Astrocyte (in vitro differentiated cells and primary cell): ENCODE results near the gene PREX1. TPM values are rescaled to one million over a fixed set of nuclear protein-coding genes. Genes with fewer than 3 reads are reported as not detected.

Experiments
- DNase-seq: peaks from one replicate; pipeline ENCODE4 v3.0.0-alpha.2; 2010; ENCODE audit warnings: low read depth
- FAIRE-seq: peaks from 2 replicates; lab custom pipeline; 2011; peaks lifted over from hg19 to GRCh38; lab: Jason Lieb, UNC
- H2AFZ ChIP-seq: 2 replicates; pipeline ENCODE4 v1.6.0; 2012; ENCODE audit warnings: low read depth, low read length, inconsistent platforms
- H3K27ac ChIP-seq: 2 replicates; pipeline ENCODE4 v1.5.1; 2011; ENCODE audit warnings: low read depth, low read length, inconsistent platforms
- H3K27me3 ChIP-seq: 2 replicates; pipeline ENCODE4 v1.6.0; 2011; ENCODE audit warnings: low read length, inconsistent platforms; ENCODE audit not compliant: insufficient read depth
- H3K36me3 ChIP-seq: 2 replicates; pipeline ENCODE4 v1.5.1; 2011; ENCODE audit warnings: low read length, inconsistent platforms; ENCODE audit not compliant: insufficient read depth
- H3K4me1 ChIP-seq: 2 replicates; pipeline ENCODE4 v1.5.1; 2011; ENCODE audit warnings: low read length, inconsistent platforms; ENCODE audit not compliant: insufficient read depth
- H3K4me2 ChIP-seq: 2 replicates; pipeline ENCODE4 v1.6.0; 2012; ENCODE audit warnings: low read length, inconsistent platforms
- H3K4me3 ChIP-seq: 2 replicates; pipeline ENCODE4 v1.5.1; 2011; ENCODE audit warnings: low read depth, mild to moderate bottlenecking, low read length, inconsistent platforms; ENCODE audit not compliant: insufficient read depth
- H3K79me2 ChIP-seq: 2 replicates; pipeline ENCODE4 v1.6.0; 2012; ENCODE audit warnings: mild to moderate bottlenecking, low read length, inconsistent platforms; ENCODE audit not compliant: insufficient read depth
- H3K9ac ChIP-seq: 2 replicates; pipeline ENCODE4 v1.6.0; 2012; ENCODE audit warnings: mild to moderate bottlenecking, low read length, inconsistent platforms
- H3K9me3 ChIP-seq: 2 replicates; pipeline ENCODE4 v1.5.1; 2012; ENCODE audit warnings: low read depth, mild to moderate bottlenecking, low read length, inconsistent platforms; ENCODE audit not compliant: insufficient read depth
- H4K20me1 ChIP-seq: 2 replicates; pipeline ENCODE4 v1.6.0; 2012; ENCODE audit warnings: low read length, inconsistent platforms; ENCODE audit not compliant: insufficient read depth
- H3K27ac Mint-ChIP-seq: one replicate; pipeline ENCODE4 v1.8.0; 2021; ENCODE audit warnings: mild to moderate bottlenecking, mixed read lengths; ENCODE audit not compliant: unreplicated experiment
- H3K27me3 Mint-ChIP-seq: one replicate; pipeline ENCODE4 v1.8.0; 2021; ENCODE audit warnings: low read depth, mixed read lengths; ENCODE audit not compliant: unreplicated experiment
- H3K36me3 Mint-ChIP-seq: one replicate; pipeline ENCODE4 v1.8.0; 2021; ENCODE audit warnings: low read depth, mixed read lengths; ENCODE audit not compliant: unreplicated experiment
- H3K4me1 Mint-ChIP-seq: one replicate; pipeline ENCODE4 v1.8.0; 2021; ENCODE audit warnings: low read depth, mixed read lengths; ENCODE audit not compliant: unreplicated experiment
- H3K4me3 Mint-ChIP-seq: one replicate; pipeline ENCODE4 v1.8.0; 2021; ENCODE audit warnings: mild to moderate bottlenecking, moderate library complexity, mixed read lengths; ENCODE audit not compliant: unreplicated experiment
- H3K9me3 Mint-ChIP-seq: one replicate; pipeline ENCODE4 v1.8.0; 2021; ENCODE audit warnings: mild to moderate bottlenecking, mixed read lengths; ENCODE audit not compliant: unreplicated experiment
- EZH2 ChIP-seq: IDR thresholded peaks from 2 replicates; pipeline ENCODE4 v1.6.1; 2012; ENCODE audit warnings: mild to moderate bottlenecking, low read length, inconsistent platforms; ENCODE audit not compliant: insufficient read depth
- total RNA-seq: library from RNA; stranded (reverse); gene quantifications from 2 replicates; pipeline ENCODE4 v1.2.1, GENCODE V29; 2021
- TF ChIP-seq, protein P1 (sequence below): IDR thresholded peaks from 2 replicates; pipeline ENCODE4 v1.5.1; 2011; ENCODE audit warnings: low read depth, mild to moderate bottlenecking, inconsistent platforms, low read length, moderate library complexity; ENCODE audit not compliant: insufficient read depth

The PREX1 gene
- total RNA-seq, 1 donor from 2014 or later, result 3.5 TPM

DNA sequence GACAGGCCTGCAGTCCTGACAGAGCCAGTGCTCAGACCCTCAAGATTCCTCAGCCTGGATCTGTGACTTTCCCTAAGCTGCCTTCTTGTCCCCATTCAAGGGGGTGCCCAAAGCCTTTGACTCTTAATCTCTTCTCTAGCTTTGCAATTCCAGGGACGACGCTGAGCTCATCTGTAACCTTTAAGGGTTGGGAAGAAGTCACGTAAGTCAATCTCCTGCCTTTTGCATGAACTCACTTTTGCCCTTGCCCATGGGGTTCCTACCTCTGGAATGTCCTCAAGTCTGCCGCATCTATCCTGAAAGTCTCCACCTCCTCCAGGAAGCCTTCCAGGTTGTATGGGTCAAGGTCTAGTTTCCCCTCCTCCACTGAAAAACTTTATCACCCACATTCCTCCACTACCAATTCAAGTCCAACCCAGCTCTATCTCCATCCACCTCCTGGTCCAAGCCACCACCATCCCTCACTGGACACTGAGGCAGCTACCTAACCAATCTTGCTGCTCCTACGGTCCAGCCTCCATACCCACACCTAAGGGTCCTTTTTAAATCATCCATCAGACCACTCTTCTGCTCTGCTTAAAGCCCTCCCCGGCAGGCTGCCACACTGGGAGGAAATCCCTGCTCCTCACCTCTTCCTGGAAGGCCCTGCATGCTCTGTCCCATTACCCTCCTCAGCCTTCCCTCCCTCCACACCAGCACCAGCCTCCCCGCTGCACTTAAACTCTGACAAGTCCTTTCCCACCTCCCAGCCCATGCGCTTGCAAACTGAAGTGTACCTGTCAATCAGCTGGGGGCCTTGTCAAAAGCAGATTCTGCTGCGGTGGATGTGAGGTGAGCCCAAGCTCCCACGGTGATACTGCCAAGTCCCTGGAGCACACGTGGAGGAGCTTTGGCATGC lies 29.7 kb downstream of the PREX1 start:
- H4K20me1 ChIP-seq, result peaks cover 41% of the 10 kb centered on the region
- Mint-ChIP-seq H3K9me3 (peaks cover 3% of the 10 kb centered on the region), H3K4me1 (peaks cover 5% of the 10 kb centered on the region), H3K27me3 (peaks cover 15% of the 10 kb centered on the region), H3K36me3 (no peaks in the 10 kb centered on the region), H3K27ac (no peak overlapping the region), H3K4me3 (no peak overlapping the region)
- H3K4me3 ChIP-seq, result no peak overlapping the region
- peaks cover 8% of the 10 kb centered on the region for H3K4me1 ChIP-seq
- FAIRE-seq, result no peak
- no peak for TF ChIP-seq EZH2
- TF ChIP-seq, protein P1, sequence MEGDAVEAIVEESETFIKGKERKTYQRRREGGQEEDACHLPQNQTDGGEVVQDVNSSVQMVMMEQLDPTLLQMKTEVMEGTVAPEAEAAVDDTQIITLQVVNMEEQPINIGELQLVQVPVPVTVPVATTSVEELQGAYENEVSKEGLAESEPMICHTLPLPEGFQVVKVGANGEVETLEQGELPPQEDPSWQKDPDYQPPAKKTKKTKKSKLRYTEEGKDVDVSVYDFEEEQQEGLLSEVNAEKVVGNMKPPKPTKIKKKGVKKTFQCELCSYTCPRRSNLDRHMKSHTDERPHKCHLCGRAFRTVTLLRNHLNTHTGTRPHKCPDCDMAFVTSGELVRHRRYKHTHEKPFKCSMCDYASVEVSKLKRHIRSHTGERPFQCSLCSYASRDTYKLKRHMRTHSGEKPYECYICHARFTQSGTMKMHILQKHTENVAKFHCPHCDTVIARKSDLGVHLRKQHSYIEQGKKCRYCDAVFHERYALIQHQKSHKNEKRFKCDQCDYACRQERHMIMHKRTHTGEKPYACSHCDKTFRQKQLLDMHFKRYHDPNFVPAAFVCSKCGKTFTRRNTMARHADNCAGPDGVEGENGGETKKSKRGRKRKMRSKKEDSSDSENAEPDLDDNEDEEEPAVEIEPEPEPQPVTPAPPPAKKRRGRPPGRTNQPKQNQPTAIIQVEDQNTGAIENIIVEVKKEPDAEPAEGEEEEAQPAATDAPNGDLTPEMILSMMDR, result no peak
- H3K9me3 ChIP-seq, result no peaks in the 10 kb centered on the region
- H3K79me2 ChIP-seq, result peaks cover 4% of the 10 kb centered on the region
- no peak for DNase-seq
- H3K9ac ChIP-seq, result no peak overlapping the region
- H3K27me3 ChIP-seq, result peaks cover 2% of the 10 kb centered on the region
- no peak overlapping the region for H3K27ac ChIP-seq
- H3K36me3 ChIP-seq, result no peaks in the 10 kb centered on the region
- H2AFZ ChIP-seq, result no peak overlapping the region
- no peak overlapping the region for H3K4me2 ChIP-seq

DNA sequence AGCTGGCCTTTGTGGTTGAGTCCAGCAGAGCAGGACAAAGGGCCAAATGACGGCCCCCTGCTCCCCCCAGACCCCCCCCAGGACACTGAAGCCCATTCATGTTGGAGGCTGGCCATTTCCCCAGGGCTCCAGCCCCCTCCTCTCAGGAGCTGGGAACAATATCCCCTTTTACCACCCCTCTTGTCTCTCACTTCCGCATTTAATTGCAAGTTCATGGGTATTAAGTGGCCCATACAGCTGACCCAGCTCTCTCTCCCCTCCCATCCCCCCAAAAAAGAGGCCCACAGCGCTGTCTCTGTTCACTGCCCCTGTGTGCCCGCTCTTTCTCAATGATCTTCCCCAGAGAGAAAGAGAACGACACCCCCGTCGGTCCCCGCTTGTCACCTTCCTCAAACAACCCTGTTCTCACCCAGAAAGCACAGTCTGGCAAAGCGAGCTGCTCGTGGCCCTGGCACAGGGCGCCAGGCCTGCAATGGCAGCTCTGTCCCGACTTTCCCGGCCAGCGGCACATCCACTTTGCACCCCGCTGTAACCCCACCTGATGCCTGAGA lies 30.4 kb downstream of the PREX1 start:
- Mint-ChIP-seq H3K36me3 (no peaks in the 10 kb centered on the region), H3K9me3 (peaks cover 3% of the 10 kb centered on the region), H3K4me1 (peaks cover 5% of the 10 kb centered on the region), H3K4me3 (no peak overlapping the region), H3K27me3 (peaks cover 15% of the 10 kb centered on the region), H3K27ac (no peak overlapping the region)
- Histone ChIP-seq H3K79me2 (peaks cover 4% of the 10 kb centered on the region), H3K36me3 (no peaks in the 10 kb centered on the region), H3K4me2 (no peak overlapping the region), H3K27ac (no peak overlapping the region), H2AFZ (no peak overlapping the region), H3K9ac (no peak overlapping the region), H3K27me3 (peaks cover 2% of the 10 kb centered on the region), H3K4me1 (peaks cover 8% of the 10 kb centered on the region), H4K20me1 (peaks cover 34% of the 10 kb centered on the region), H3K9me3 (no peaks in the 10 kb centered on the region), H3K4me3 (no peak overlapping the region)
- FAIRE-seq (no peak), DNase-seq (no peak)
- no peak for TF ChIP-seq EZH2
- TF ChIP-seq, protein P1, result no peak
